DND-41 (cell line): ENCODE measurements around the gene KRTAP1-4.
"Not testable (repeated sequence)": the region's sequence is repeated elsewhere in the genome, so short reads cannot be mapped to it uniquely, and the experiment has no call there.

Experiments used
- ATAC-seq: fragments of 200-7000 bp; cut with Tn5 transposase; 3 replicates; pipeline ENCODE4 v1.9.1; 2021; ENCODE audit warnings: low read depth; ENCODE audit not compliant: insufficient read depth
- DNase-seq: peaks from one replicate; pipeline ENCODE4 v3.0.0-alpha.2; 2020
- H2AFZ ChIP-seq: 2 replicates; pipeline ENCODE4 v1.6.0; 2012; ENCODE audit warnings: low read depth, low read length
- H3K27ac ChIP-seq: 2 replicates; pipeline ENCODE4 v1.5.1; 2012; ENCODE audit warnings: low read length, inconsistent platforms
- H3K27me3 ChIP-seq: fragments of 200-600 bp; sonication (generic); 2 replicates; pipeline ENCODE4 v1.6.0; 2012; ENCODE audit warnings: low read length, mild to moderate bottlenecking, inconsistent platforms; ENCODE audit not compliant: insufficient read depth, poor library complexity
- H3K36me3 ChIP-seq: 2 replicates; pipeline ENCODE4 v1.5.1; 2012; ENCODE audit warnings: low read length, inconsistent platforms; ENCODE audit not compliant: insufficient read depth
- H3K4me1 ChIP-seq: 2 replicates; pipeline ENCODE4 v1.5.1; 2012; ENCODE audit warnings: mild to moderate bottlenecking, low read length; ENCODE audit not compliant: insufficient read depth
- H3K4me2 ChIP-seq: 2 replicates; pipeline ENCODE4 v1.6.0; 2012; ENCODE audit warnings: mild to moderate bottlenecking, moderate library complexity, low read length, inconsistent platforms; ENCODE audit not compliant: insufficient read depth
- H3K4me3 ChIP-seq, 2 experiments: fragments of 200-600 bp in 1 of 2; shearing (Covaris generic) in 1 of 2; 2 replicates each; pipeline ENCODE4 v1.5.1; 2012 to 2016; ENCODE audit warnings: inconsistent platforms in 2 of 2, low read length in 2 of 2, mild to moderate bottlenecking in 2 of 2, low read depth in 1 of 2, moderate library complexity in 1 of 2
- H3K79me2 ChIP-seq: 2 replicates; pipeline ENCODE4 v1.6.0; 2012; ENCODE audit warnings: low read length, inconsistent platforms; ENCODE audit not compliant: insufficient read depth
- H3K9ac ChIP-seq: 2 replicates; pipeline ENCODE4 v1.6.0; 2012; ENCODE audit warnings: low read depth, mild to moderate bottlenecking, inconsistent platforms, low read length, moderate library complexity
- H3K9me3 ChIP-seq: 2 replicates; pipeline ENCODE4 v1.5.1; 2012; ENCODE audit warnings: low read length, moderate library complexity, mild to moderate bottlenecking, inconsistent platforms; ENCODE audit not compliant: insufficient read depth, severe bottlenecking
- H4K20me1 ChIP-seq: 2 replicates; pipeline ENCODE4 v1.6.0; 2012; ENCODE audit warnings: low read length; ENCODE audit not compliant: insufficient read depth
- EZH2 ChIP-seq: IDR thresholded peaks from 3 replicates; pipeline ENCODE4 v1.6.1; 2012; ENCODE audit warnings: borderline replicate concordance, low read depth, mild to moderate bottlenecking, moderate library complexity, low read length, inconsistent platforms; ENCODE audit not compliant: severe bottlenecking
- TF ChIP-seq, protein P1 (sequence below): IDR thresholded peaks from 2 replicates; pipeline ENCODE4 v1.5.1; 2012; ENCODE audit warnings: borderline replicate concordance, low read length, moderate library complexity, mild to moderate bottlenecking; ENCODE audit not compliant: poor library complexity, severe bottlenecking; ENCODE audit errors: extremely low read depth

KRTAP1-4 gene

DNA sequence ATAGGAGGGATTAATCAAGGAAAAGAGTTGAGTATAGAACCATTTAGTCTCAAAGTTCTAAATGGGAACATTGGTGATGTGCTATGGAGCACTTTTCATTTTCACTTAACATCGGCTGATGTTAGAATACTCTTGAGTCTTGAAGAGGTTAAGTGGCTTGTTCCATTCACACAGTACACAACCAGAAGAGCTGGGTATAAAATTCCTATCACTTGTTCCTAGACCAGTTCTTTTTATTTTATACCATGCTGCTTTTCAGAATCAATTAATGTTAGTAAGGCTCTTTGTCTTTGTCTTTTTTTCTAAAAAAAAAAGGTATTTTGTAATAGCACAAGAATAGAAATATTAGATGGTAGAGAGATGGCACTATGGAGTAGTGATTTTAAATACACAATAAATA, 13.0 kb upstream of the KRTAP1-4 start:
- ATAC-seq, result no peak
- Histone ChIP-seq H3K4me2 (no peak overlapping the region), H3K27ac (no peak overlapping the region), H3K27me3 (peaks cover 6% of the 10 kb centered on the region), H3K9me3 (peaks cover 2% of the 10 kb centered on the region), H3K79me2 (no peaks in the 10 kb centered on the region), H2AFZ (no peak overlapping the region), H3K36me3 (no peaks in the 10 kb centered on the region), H3K9ac (no peak overlapping the region), H3K4me3 (no peak overlapping the region), H4K20me1 (no peaks in the 10 kb centered on the region), H3K4me1 (no peaks in the 10 kb centered on the region)
- TF ChIP-seq, protein P1, sequence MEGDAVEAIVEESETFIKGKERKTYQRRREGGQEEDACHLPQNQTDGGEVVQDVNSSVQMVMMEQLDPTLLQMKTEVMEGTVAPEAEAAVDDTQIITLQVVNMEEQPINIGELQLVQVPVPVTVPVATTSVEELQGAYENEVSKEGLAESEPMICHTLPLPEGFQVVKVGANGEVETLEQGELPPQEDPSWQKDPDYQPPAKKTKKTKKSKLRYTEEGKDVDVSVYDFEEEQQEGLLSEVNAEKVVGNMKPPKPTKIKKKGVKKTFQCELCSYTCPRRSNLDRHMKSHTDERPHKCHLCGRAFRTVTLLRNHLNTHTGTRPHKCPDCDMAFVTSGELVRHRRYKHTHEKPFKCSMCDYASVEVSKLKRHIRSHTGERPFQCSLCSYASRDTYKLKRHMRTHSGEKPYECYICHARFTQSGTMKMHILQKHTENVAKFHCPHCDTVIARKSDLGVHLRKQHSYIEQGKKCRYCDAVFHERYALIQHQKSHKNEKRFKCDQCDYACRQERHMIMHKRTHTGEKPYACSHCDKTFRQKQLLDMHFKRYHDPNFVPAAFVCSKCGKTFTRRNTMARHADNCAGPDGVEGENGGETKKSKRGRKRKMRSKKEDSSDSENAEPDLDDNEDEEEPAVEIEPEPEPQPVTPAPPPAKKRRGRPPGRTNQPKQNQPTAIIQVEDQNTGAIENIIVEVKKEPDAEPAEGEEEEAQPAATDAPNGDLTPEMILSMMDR, result no peak
- TF ChIP-seq EZH2, result no peak
- no peak for DNase-seq

DNA sequence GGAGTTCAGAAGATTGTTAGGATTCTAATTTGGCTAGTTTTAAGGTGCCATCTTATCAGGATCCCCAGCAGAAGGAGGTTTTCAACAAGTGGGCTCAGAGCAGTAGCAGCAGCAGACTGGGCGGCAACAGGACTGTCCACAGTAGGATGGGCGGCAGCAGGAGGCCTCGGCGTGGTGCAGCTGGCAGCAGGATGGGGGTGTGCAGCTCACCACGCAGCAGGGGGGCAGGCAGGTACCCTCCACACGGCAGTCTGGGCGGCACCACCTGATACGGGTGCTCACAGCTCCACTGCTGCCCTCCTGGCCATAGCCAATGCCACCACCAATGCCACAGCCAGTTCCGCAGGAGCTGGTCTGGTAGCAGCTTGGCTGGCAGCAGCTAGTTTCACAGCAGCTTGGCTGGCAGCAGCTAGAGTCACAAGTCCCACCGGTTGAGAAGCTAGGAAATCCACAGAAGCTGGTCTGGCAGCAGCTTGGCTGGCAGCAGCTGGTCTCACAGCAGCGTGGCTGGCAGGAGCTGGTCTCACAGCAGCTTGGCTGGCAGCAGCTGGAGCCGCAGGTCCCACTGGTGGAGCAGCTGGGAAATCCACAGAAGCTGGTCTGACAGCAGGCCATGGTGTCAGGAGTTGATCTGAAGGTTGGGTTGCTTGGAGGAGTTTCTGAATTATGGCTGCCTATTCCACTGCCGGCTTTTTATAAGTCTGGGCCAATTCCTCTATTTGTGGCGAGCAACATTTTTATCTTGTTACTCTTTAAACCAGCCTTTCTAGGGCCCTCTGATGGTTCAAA, 11.0 kb upstream of the KRTAP1-4 start, which contains the start of gene KRTAP1-1:
KRTAP1-1 (minus strand) TSS at position 668 of the 789 bp plus-strand sequence; CDS start at position 615, 53 bp downstream.
- not testable (repeated sequence) for H4K20me1 ChIP-seq, H3K4me1 ChIP-seq, DNase-seq, H3K4me2 ChIP-seq, H3K4me3 ChIP-seq, H3K27ac ChIP-seq, H3K79me2 ChIP-seq, H3K27me3 ChIP-seq, H3K9me3 ChIP-seq, H3K9ac ChIP-seq, H2AFZ ChIP-seq, ATAC-seq, H3K36me3 ChIP-seq

DNA sequence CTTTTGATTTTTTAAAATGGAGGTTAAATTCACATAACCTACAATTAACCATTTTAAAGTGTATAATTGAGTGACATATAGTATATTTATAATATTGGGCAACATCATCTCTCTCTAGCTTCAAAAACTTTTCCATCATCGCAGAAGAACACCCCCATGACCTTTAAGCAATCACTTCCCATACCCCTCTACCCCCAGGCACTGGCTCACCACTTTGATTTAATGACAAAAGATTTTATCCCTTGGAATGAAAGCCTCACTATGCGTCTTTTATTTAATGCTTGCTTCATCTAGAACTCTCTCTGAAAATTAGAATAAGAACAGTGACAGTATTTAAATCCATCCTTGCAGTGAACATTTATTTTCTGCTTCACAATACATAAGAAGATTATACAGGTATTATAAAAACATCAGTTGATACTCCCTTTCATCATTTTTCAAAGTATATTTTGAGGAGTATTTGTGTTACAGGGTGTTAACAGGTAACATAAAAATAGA, 7.9 kb upstream of the KRTAP1-4 start:
- TF ChIP-seq, protein P1, result no peak
- no peak for TF ChIP-seq EZH2
- no peak overlapping the region for H3K9ac ChIP-seq
- DNase-seq, result no peak
- peaks cover 9% of the 10 kb centered on the region for H3K27me3 ChIP-seq
- no peaks in the 10 kb centered on the region for H3K79me2 ChIP-seq
- no peak overlapping the region for H3K4me2 ChIP-seq
- no peaks in the 10 kb centered on the region for H3K4me1 ChIP-seq
- H3K36me3 ChIP-seq, result no peaks in the 10 kb centered on the region
- no peak overlapping the region for H2AFZ ChIP-seq
- no peak overlapping the region for H3K4me3 ChIP-seq
- ATAC-seq, result no peak
- H4K20me1 ChIP-seq, result no peaks in the 10 kb centered on the region
- no peak overlapping the region for H3K27ac ChIP-seq
- H3K9me3 ChIP-seq, result peaks cover 2% of the 10 kb centered on the region

DNA sequence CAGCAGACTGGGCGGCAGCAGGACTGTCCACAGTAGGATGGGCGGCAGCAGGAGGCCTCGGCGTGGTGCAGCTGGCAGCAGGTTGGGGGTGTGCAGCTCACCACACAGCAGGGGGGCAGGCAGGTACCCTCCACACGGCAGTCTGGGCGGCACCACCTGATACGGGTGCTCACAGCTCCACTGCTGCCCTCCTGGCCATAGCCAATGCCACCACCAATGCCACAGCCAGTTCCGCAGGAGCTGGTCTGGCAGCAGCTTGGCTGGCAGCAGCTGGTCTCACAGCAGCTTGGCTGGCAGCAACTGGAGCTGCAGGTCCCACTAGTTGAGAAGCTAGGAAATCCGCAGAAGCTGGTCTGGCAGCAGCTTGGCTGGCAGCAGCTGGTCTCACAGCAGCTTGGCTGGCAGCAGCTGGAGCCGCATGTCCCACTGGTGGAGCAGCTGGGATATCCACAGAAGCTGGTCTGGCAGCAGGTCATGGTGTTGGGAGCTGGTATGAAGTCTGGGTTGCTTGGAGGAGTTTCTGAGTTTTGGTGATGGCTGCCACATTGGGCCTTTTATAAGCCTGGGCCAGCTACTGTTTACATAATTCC, 4.4 kb upstream of the KRTAP1-4 start, which contains the start of gene KRTAP1-3:
KRTAP1-3 (minus strand) TSS at position 529 of the 590 bp plus-strand sequence; CDS start at position 476, 53 bp downstream.
- not testable (repeated sequence) for H3K27me3 ChIP-seq, H4K20me1 ChIP-seq, H3K4me1 ChIP-seq, H2AFZ ChIP-seq, H3K27ac ChIP-seq, H3K4me2 ChIP-seq, H3K9me3 ChIP-seq, H3K4me3 ChIP-seq, DNase-seq, H3K36me3 ChIP-seq, H3K79me2 ChIP-seq, H3K9ac ChIP-seq, ATAC-seq
